Spleen (tissue), 3 donors: ENCODE data around the gene LDHAL6B.

Experiments used
- POLR2A ChIP-seq, 3 donors: fragments of 450-650 bp; IDR thresholded peaks; one replicate each; pipeline ENCODE4 v1.5.1; 2017; ENCODE audit warnings: antibody characterized with exemption in 3 of 3, mild to moderate bottlenecking in 1 of 3
- POLR2AphosphoS5 ChIP-seq, 3 donors: sonication (generic); formaldehyde crosslinking; IDR thresholded peaks; one replicate each; pipeline ENCODE4 v1.5.1; 2017; ENCODE audit warnings: antibody characterized with exemption in 3 of 3

GRCh38 chr15:59257140-59257539, 50.5 kb downstream of the LDHAL6B start:
- TF ChIP-seq POLR2A (IDR thresholded peaks at IDR 0.05) (no peak), POLR2AphosphoS5 (IDR thresholded peaks at IDR 0.05) (no peak)
